ENCODE measurements around the gene HYKK.

- TF ChIP-seq POLR2AphosphoS5 (IDR thresholded peaks at IDR 0.05; ENCODE audit: low read depth, low read length) = no peak
- TF ChIP-seq SPI1 (IDR thresholded peaks at IDR 0.05; ENCODE audit: low read depth, low read length) = no peak
- no peak for TF ChIP-seq POLR2A (IDR thresholded peaks at IDR 0.05; ENCODE audit: low read depth, low read length)
Observed at GRCh38 chr15:78508272-78508671, 895 bp downstream of the HYKK start.

All from GM12891 (cell line).